ENCODE results near the gene SERBP1. TPM values are rescaled to one million over a fixed set of nuclear protein-coding genes. Genes with fewer than 3 reads are reported as not detected.

SERBP1 gene
- total and polyA plus RNA-seq, 2 of the 8 experiments (the other 6 are each of a cell fraction or from before 2014, with no cell fraction given), result 229 to 536 TPM

GRCh38 chr1:67372136-67372535 is 58.1 kb downstream of the SERBP1 start:
- H3K23me2 ChIP-seq (ENCODE audit: low read depth, low read length), result no peaks in the 10 kb centered on the region
- H2BK5ac ChIP-seq (ENCODE audit: low read depth, low read length), result no peak overlapping the region
- H3K9me3 ChIP-seq (ENCODE audit: insufficient read depth in 2 of 2, low read depth in 1 of 2, low read length in 1 of 2), result no peaks in the 10 kb centered on the region
- no peak overlapping the region for H2BK120ac ChIP-seq (replicated peaks; ENCODE audit: low read depth, low read length)
- H2AK5ac ChIP-seq (ENCODE audit: low read depth, low read length), result no peak overlapping the region
- no peak overlapping the region for H3K4me2 ChIP-seq (ENCODE audit: insufficient read depth in 1 of 2, low read depth in 2 of 2, low read length in 2 of 2)
- H3K4me1 ChIP-seq (replicated peaks in 1 of 4; ENCODE audit: control insufficient read depth in 3 of 4, insufficient read depth in 4 of 4, low read length in 3 of 4), result peaks cover 0 to 7% (median 4%) of the 10 kb centered on the region in 4 experiments; a peak in 3 of 7 replicates
- ChIA-PET POLR2A (ENCODE audit: partially characterized antibody) (interaction anchor here (0.6 to 2.4 kb wide), 5 partner anchors 16 to 59 kb away, joined by 3 to 9 read pairs (median 3); partner anchors contain the start of gene SERBP1), CTCF (ENCODE audit: partially characterized antibody) (interaction anchor here (2.2 kb wide), 1 partner anchor 24 kb away, joined by 13 read pairs; no protein-coding TSS in a partner anchor)
- no peak overlapping the region for H3K14ac ChIP-seq (ENCODE audit: insufficient read length)
- no peaks in the 10 kb centered on the region for H3K79me2 ChIP-seq (ENCODE audit: control insufficient read depth in 1 of 2, insufficient read depth in 2 of 2, low read length in 2 of 2)
- no peak overlapping the region for H2BK15ac ChIP-seq (ENCODE audit: low read length)
- no peaks in the 10 kb centered on the region for H3K27me3 ChIP-seq (replicated peaks in 1 of 4; ENCODE audit: control insufficient read depth in 3 of 4, extremely low read depth in 1 of 4, insufficient read depth in 3 of 4, low read length in 3 of 4)
- no peak overlapping the region for H3K9ac ChIP-seq (replicated peaks in 1 of 4; ENCODE audit: extremely low read depth in 1 of 4, low read depth in 3 of 4, low read length in 3 of 4)
- no peaks in the 10 kb centered on the region for H3K36me3 ChIP-seq (ENCODE audit: control insufficient read depth in 2 of 4, insufficient read depth in 4 of 4, low read length in 3 of 4)
- no peaks in the 10 kb centered on the region for H4K20me1 ChIP-seq (replicated peaks in 1 of 2; ENCODE audit: control insufficient read depth in 1 of 2, insufficient read depth in 2 of 2, low read length in 2 of 2)
- no peak overlapping the region for H3K23ac ChIP-seq (ENCODE audit: insufficient read length)
- no peak overlapping the region for H2BK20ac ChIP-seq (ENCODE audit: low read length)
- H4K91ac ChIP-seq (replicated peaks; ENCODE audit: insufficient read length, low read length), result no peak overlapping the region
- H2BK12ac ChIP-seq (ENCODE audit: low read depth, low read length), result no peak overlapping the region
- TF ChIP-seq RNF2 (IDR thresholded peaks at IDR 0.05; ENCODE audit: borderline replicate concordance, low read depth, low read length, missing control alignments, poor library complexity, severe bottlenecking), result no peak
- no peak for TF ChIP-seq TAF1 (IDR thresholded peaks at IDR 0.05; ENCODE audit: low read depth, low read length)
- H2AFZ ChIP-seq (ENCODE audit: low read length), result no peak overlapping the region
- H4K5ac ChIP-seq (ENCODE audit: insufficient read length, low read depth, low read length), result no peak overlapping the region
- 85% methylated on average over 3 of the region's 3 CpGs; no CpG with 5 or more reads in 1 of the 2 experiments for WGBS, 2 experiments (ENCODE audit: extremely low coverage in 1 of 2, insufficient coverage in 1 of 2, insufficient read length in 1 of 2, insufficient replicate concordance in 2 of 2, low coverage in 1 of 2, low lambda C conversion rate in 2 of 2, missing lambda C conversion rate in 1 of 2)
- no peak for DNase-seq (ENCODE audit: low read depth in 1 of 2, low spot score in 2 of 2)
- FAIRE-seq, result no peak
- no peak overlapping the region for H4K8ac ChIP-seq (ENCODE audit: extremely low read depth, insufficient read depth, low read length)
- H3K27ac ChIP-seq (ENCODE audit: low read depth, low read length), result no peak overlapping the region
- no peak overlapping the region for H3K4ac ChIP-seq (replicated peaks; ENCODE audit: insufficient read length, low read depth, low read length)
- no peak overlapping the region for H3K18ac ChIP-seq (ENCODE audit: extremely low read depth, low read length)
- H3K56ac ChIP-seq (replicated peaks; ENCODE audit: insufficient read length, low read depth, low read length), result no peak overlapping the region
- H3K79me1 ChIP-seq (ENCODE audit: low read depth, low read length), result no peaks in the 10 kb centered on the region
- no peak overlapping the region for H3K4me3 ChIP-seq (ENCODE audit: extremely low read depth in 1 of 4, insufficient read depth in 2 of 4, low read depth in 3 of 4, low read length in 4 of 4)
